MCF 10A (cell line): ENCODE measurements around the gene C2CD4D. TPM values are rescaled to one million over a fixed set of nuclear protein-coding genes. Genes with fewer than 3 reads are reported as not detected.

Experiments used
- BruUV-seq: library from RNA; stranded (reverse); fragments of 400-500 nt; replicated peaks from 2 replicates; lab custom pipeline; 2021; lab: Mats Ljungman, UMichigan
- CTCF ChIA-PET: fragments of 300-600 bp; sonication (Branson Sonifier 250); formaldehyde crosslinking; extraction: SDS; loops from one replicate; lab custom pipeline; 2021; ENCODE audit warnings: antibody characterized with exemption, inconsistent platforms; lab: Yijun Ruan, JAX
- POLR2A ChIA-PET: fragments of 300-600, 350-650 bp; sonication (Branson Sonifier 250); formaldehyde crosslinking; extraction: SDS; loops from one replicate; lab custom pipeline; 2020; ENCODE audit warnings: antibody characterized with exemption, inconsistent platforms; lab: Yijun Ruan, JAX
- DNase-seq: peaks from one replicate; pipeline ENCODE4 v3.0.0-alpha.2; 2018; ENCODE audit not compliant: unreplicated experiment
- H3K27ac Mint-ChIP-seq: one replicate; pipeline ENCODE4 v1.8.0; 2022; ENCODE audit warnings: mild to moderate bottlenecking, low read depth, mixed read lengths; ENCODE audit not compliant: unreplicated experiment
- H3K27me3 Mint-ChIP-seq: one replicate; pipeline ENCODE4 v1.8.0; 2022; ENCODE audit warnings: mixed read lengths; ENCODE audit not compliant: insufficient read depth, unreplicated experiment
- H3K36me3 Mint-ChIP-seq: one replicate; pipeline ENCODE4 v1.8.0; 2022; ENCODE audit warnings: mild to moderate bottlenecking, moderate library complexity, mixed read lengths; ENCODE audit not compliant: insufficient read depth, unreplicated experiment
- H3K4me1 Mint-ChIP-seq: one replicate; pipeline ENCODE4 v1.8.0; 2022; ENCODE audit warnings: mixed read lengths; ENCODE audit not compliant: insufficient read depth, unreplicated experiment
- H3K4me3 Mint-ChIP-seq: one replicate; pipeline ENCODE4 v1.8.0; 2022; ENCODE audit warnings: mild to moderate bottlenecking, moderate library complexity, mixed read lengths; ENCODE audit not compliant: unreplicated experiment
- H3K9me3 Mint-ChIP-seq: one replicate; pipeline ENCODE4 v1.8.0; 2022; ENCODE audit warnings: mixed read lengths; ENCODE audit not compliant: unreplicated experiment
- intact Hi-C: fragments of 100-400 bp; cut with micrococcal nuclease; formaldehyde crosslinking; loops from 2 replicates; pipeline ENCODE4 v1.14.1; 2022
- total RNA-seq: library from RNA; stranded (reverse); gene quantifications from 2 replicates; pipeline ENCODE4 v1.2.3, GENCODE V29; 2022
- TF ChIP-seq, protein P1 (sequence below): fragments of 200-600 bp; IDR thresholded peaks from one replicate; pipeline ENCODE4 v1.8.0; 2022; ENCODE audit warnings: antibody characterized with exemption, mild to moderate bottlenecking; ENCODE audit not compliant: unreplicated experiment

The C2CD4D gene
- total RNA-seq, 1 experiment from 2014 or later: not detected

DNA sequence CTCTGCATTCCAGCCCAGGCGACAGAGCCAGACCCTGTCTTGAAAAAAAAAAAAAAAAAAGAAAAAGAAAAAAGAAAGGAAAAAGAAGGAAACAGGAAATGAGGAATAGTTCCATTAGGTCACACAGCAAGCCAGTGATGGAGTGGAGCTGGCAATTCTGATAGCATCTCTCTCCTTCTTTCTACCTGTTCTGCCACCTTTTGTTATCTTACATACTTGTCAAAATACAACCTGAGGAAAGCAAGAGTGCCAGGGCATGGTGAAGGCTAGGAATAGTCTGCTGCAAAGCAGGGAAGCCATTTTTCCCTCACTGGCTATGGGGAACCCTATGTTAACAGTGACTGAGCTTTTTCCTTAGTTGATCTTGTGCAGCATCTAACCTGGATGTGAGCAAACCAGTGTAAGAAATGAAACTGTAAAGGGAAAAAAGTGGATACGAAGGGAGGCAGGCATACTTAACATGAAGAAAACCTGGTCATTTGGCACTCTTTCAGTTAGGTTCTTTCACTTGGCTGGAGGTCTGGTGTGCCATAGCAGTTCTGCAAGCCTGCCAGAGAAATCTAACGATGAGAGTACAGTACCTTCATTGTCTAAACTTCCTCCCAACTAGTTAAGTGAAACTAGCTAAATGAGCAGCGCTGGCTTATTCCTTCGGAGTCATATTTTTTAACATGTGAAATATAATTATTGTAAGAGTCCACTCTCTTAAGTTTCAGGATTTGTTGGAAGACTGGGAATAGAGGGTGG lies 31.8 kb upstream of the C2CD4D start:
- Mint-ChIP-seq H3K4me3 (no peak overlapping the region), H3K27me3 (no peaks in the 10 kb centered on the region), H3K9me3 (peaks cover 6% of the 10 kb centered on the region), H3K27ac (no peak overlapping the region), H3K4me1 (peaks cover 14% of the 10 kb centered on the region), H3K36me3 (peaks cover 26% of the 10 kb centered on the region)
- POLR2A ChIA-PET: interaction anchor here (1.1 to 1.7 kb wide), 3 partner anchors 10 to 16 kb away, joined by 4 to 5 read pairs (median 5); no protein-coding TSS in a partner anchor
- CTCF ChIA-PET: interaction anchor here (0.6 to 1.5 kb wide), 9 partner anchors 10 to 811 kb away, joined by 3 to 4 read pairs (median 3); no protein-coding TSS in a partner anchor
- TF ChIP-seq, protein P1, sequence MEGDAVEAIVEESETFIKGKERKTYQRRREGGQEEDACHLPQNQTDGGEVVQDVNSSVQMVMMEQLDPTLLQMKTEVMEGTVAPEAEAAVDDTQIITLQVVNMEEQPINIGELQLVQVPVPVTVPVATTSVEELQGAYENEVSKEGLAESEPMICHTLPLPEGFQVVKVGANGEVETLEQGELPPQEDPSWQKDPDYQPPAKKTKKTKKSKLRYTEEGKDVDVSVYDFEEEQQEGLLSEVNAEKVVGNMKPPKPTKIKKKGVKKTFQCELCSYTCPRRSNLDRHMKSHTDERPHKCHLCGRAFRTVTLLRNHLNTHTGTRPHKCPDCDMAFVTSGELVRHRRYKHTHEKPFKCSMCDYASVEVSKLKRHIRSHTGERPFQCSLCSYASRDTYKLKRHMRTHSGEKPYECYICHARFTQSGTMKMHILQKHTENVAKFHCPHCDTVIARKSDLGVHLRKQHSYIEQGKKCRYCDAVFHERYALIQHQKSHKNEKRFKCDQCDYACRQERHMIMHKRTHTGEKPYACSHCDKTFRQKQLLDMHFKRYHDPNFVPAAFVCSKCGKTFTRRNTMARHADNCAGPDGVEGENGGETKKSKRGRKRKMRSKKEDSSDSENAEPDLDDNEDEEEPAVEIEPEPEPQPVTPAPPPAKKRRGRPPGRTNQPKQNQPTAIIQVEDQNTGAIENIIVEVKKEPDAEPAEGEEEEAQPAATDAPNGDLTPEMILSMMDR: no peak
- no TSS peak for BruUV-seq
- DNase-seq: no peak
- intact Hi-C loops: no loop called here

DNA sequence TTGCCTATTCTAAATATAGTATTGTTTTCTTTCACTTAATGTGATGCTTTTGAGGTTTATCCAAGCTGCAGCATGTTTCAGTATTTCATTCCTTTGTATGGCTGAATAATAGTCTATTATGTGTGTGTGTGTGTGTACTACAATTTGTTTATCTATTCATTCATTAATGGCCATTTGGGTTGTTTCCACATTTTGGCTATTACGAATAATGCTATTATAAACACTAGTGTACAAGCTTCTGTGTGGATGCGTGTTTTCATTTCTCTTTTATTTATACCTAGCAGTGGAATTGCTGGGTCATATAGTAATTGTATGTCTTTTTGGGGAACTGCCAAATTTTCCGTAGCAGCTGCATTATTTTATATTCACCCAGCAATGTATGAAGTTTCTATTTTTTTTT lies 28.9 kb upstream of the C2CD4D start:
- intact Hi-C loops: no loop called here
- TF ChIP-seq, protein P1: no peak
- BruUV-seq: no TSS peak
- Mint-ChIP-seq H3K4me1 (peaks cover 14% of the 10 kb centered on the region), H3K4me3 (no peak overlapping the region), H3K27me3 (no peaks in the 10 kb centered on the region), H3K9me3 (peaks cover 6% of the 10 kb centered on the region), H3K36me3 (peaks cover 8% of the 10 kb centered on the region), H3K27ac (peak overlapping the region; percentile 86)
- no peak for DNase-seq
- ChIA-PET POLR2A (interaction anchor here (1.0 to 3.3 kb wide), 5 partner anchors 11 to 33 kb away, joined by 3 to 35 read pairs (median 3); partner anchors contain the start of gene THEM5), CTCF (no interaction called here)

DNA sequence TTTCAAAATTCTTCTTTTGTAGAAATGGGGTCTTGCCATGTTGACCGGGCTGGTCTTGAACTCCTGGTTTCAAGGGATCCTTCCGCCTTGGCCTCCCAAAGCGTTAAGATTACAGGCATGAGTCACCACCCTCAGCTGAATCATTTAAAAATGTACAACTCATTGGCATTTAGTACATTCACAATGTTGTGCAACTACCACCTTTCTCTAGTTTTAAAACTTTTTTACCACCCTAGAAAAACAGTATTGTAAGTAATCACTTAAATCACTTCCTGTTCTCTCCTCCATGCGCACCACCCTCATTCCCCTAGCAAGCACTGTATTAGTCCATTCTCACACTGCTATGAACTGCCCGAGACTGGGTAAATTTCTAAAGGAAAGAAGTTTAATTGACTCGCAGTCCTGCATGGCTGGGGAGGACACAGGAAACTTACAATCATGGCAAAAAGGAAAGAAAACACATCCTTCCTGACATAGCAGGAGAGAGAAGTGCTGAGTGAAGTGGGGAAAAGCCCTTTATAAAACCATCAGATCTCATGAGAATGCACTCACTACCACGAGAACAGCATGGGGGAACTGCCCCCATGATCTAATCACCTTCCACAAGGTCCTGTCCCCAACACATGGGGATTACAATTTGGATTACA lies 28.3 kb upstream of the C2CD4D start:
- H3K27me3 Mint-ChIP-seq: no peaks in the 10 kb centered on the region
- peak overlapping the region; percentile 15 for H3K4me3 Mint-ChIP-seq
- CTCF ChIA-PET: interaction anchor here (0.6 to 1.7 kb wide), 2 partner anchors 14 to 22 kb away, joined by 4 read pairs; no protein-coding TSS in a partner anchor
- POLR2A ChIA-PET: interaction anchor here (0.6 to 3.3 kb wide), 8 partner anchors 10 to 257 kb away, joined by 3 to 35 read pairs (median 4); partner anchors contain the start of gene THEM5
- intact Hi-C loops: no loop called here
- TF ChIP-seq, protein P1: no peak
- H3K36me3 Mint-ChIP-seq: peaks cover 2% of the 10 kb centered on the region
- H3K4me1 Mint-ChIP-seq: peaks cover 16% of the 10 kb centered on the region
- peak overlapping the region; percentile 86 for H3K27ac Mint-ChIP-seq
- DNase-seq: peak; percentile 91
- TSS peak; percentile 36 for BruUV-seq
- peaks cover 6% of the 10 kb centered on the region for H3K9me3 Mint-ChIP-seq

DNA sequence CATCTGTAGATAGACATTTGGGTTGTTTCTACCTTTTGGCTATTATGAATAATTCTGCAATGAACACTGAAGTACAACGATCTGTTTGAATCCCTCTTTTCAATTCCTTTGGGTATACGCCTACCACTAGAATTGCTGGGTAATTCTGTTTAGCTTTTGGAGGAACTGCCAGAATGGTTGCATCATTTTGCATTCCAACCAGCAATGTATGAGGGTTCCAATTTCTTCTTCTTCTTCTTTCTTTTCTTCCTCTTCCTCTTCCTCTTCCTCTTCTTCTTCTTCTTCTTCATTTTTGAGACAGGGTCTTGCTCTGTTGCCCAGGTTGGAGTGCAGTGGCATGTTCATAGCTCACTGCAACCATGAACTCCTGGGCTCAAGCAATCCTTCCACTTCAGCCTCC lies 27.7 kb upstream of the C2CD4D start:
- no peaks in the 10 kb centered on the region for H3K36me3 Mint-ChIP-seq
- H3K4me1 Mint-ChIP-seq: peaks cover 21% of the 10 kb centered on the region
- intact Hi-C loops: no loop called here
- no peaks in the 10 kb centered on the region for H3K27me3 Mint-ChIP-seq
- CTCF ChIA-PET: interaction anchor here (1.7 kb wide), 1 partner anchor 15 kb away, joined by 4 read pairs; no protein-coding TSS in a partner anchor
- BruUV-seq: no TSS peak
- POLR2A ChIA-PET: interaction anchor here (0.6 to 3.3 kb wide), 7 partner anchors 9 to 256 kb away, joined by 3 to 35 read pairs (median 5); partner anchors contain the start of gene THEM4
- TF ChIP-seq, protein P1: no peak
- H3K9me3 Mint-ChIP-seq: peaks cover 6% of the 10 kb centered on the region
- peak overlapping the region; percentile 15 for H3K4me3 Mint-ChIP-seq
- DNase-seq: no peak
- peak overlapping the region; percentile 86 for H3K27ac Mint-ChIP-seq
